Mesendoderm (in vitro differentiated cells): ENCODE results near the gene EDN2. TPM values are rescaled to one million over a fixed set of nuclear protein-coding genes. Genes with fewer than 3 reads are reported as not detected.

Experiments
- small RNA-seq: library from polyadenylated mRNA; stranded (forward); fragments of <200 nt; extraction: miRNeasy Mini kit (QIAGEN cat#:217004); gene quantifications from one replicate; pipeline ENCODE3, GENCODE V24; 2013; ENCODE audit not compliant: insufficient read depth

Gene EDN2

Small RNA genes within 50 kb of the gene (small RNA-seq; reads per million reads assigned to genes)
- gene RNA5SP45 = not detected
